Measurements from ENCODE around the gene DCDC2B. TPM values are rescaled to one million over a fixed set of nuclear protein-coding genes. Genes with fewer than 3 reads are reported as not detected.

The DCDC2B gene
- total RNA-seq: not detected in 2 replicates

DNA sequence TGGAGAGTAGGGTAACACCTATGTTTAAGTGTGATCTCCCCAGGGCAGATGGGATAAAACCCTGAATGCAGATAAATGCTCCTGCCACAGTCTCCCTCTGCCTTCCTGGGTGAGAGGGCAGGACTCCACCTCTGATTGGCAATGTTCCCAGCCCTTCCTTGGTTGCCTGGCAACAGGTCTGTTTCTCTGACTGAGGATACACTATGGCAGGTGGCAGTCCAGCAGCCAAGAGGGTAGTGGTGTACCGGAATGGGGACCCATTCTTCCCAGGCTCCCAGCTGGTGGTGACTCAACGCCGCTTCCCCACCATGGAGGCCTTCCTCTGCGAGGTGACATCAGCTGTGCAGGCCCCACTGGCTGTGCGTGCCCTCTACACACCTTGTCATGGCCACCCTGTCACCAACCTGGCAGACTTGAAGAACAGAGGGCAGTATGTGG lies at the start of gene DCDC2B:
Gene DCDC2B, plus strand, starts transcription at position 199 of the 438 bp plus-strand sequence. Its CDS starts 5 bp downstream, at position 204.

DNA sequence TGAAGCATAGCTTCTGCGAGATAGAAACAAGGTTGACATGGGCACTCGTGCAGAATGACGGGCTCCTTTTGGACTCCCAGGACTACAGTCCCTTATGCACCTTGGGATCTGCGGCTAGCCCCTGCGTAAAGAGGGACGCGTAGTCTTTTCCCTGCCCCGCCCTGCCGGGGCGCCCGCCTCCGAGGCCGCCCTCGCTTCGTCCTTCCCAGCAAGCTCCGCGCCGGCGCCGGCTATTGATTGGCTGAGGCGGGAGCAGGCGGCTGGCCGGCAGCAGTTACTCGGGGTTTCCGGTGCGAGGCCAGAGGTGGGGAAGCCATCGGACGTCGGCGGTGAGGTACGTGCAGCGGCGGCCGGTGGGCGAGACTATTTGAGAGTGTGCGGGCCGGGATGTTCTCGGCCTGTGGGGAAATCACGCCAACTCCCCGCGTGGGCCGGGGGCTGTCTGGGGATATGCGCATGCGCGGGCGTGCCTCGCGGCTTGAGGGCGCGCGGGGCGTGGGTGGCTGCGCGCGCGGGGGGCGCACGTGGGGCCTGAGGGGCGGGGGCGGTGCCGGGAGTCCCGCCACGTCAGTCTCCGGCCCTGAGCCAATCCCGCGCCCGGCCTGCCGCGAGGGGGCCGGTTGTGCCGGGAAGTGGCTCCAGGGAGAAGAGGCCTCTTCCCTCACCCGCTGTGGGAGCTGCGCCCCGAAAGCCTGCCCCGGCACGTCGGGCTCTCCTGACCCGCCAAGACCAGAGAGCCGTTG lies 29.3 kb upstream of the DCDC2B start, which contains the start of gene TXLNA:
Gene TXLNA, plus strand, starts transcription at position 233 of the 743 bp plus-strand sequence. CDS start 671 bp downstream, outside the sequence.

DNA sequence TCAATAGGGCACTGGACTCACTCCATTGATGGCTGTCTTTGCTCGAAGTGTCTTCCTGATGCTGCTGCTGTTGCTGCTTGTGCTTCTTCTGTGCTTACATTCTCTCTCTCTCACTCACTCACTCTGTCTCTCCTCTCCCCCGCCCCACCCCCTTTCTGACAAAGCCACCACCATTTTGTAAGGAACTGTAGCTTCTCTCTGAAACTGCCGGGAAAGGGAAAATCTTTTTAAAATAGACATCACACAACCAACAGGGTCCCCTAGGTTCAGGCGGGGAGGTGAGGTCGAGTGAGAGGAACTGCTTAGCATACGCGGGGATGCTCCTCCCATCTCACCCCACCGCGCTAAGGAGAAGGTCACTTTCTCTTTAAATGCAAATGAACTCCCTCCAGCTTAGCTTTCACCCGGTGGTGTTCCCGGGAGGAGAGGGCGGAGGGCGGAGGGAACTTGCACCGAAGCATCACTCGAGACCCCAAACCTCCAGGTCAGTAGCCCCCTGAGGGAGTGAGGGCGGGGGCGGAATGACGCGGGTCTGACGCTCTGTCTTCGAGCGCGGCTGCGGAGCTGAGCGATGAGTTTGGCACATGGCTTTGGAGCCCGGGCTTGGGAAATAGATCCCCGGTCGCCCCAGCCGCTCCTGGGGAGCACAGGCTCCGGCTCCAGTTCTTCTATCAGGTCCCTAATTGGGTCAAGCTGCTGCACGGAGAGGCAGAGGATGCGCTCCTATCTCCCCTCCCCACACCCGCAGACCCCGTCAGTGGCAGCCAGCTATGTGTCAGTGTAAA lies 8.5 kb upstream of the DCDC2B start, which contains the start of gene CCDC28B:
Gene CCDC28B, plus strand, starts transcription at position 370 of the 785 bp plus-strand sequence. CDS start 1,341 bp downstream, outside the sequence.

DNA sequence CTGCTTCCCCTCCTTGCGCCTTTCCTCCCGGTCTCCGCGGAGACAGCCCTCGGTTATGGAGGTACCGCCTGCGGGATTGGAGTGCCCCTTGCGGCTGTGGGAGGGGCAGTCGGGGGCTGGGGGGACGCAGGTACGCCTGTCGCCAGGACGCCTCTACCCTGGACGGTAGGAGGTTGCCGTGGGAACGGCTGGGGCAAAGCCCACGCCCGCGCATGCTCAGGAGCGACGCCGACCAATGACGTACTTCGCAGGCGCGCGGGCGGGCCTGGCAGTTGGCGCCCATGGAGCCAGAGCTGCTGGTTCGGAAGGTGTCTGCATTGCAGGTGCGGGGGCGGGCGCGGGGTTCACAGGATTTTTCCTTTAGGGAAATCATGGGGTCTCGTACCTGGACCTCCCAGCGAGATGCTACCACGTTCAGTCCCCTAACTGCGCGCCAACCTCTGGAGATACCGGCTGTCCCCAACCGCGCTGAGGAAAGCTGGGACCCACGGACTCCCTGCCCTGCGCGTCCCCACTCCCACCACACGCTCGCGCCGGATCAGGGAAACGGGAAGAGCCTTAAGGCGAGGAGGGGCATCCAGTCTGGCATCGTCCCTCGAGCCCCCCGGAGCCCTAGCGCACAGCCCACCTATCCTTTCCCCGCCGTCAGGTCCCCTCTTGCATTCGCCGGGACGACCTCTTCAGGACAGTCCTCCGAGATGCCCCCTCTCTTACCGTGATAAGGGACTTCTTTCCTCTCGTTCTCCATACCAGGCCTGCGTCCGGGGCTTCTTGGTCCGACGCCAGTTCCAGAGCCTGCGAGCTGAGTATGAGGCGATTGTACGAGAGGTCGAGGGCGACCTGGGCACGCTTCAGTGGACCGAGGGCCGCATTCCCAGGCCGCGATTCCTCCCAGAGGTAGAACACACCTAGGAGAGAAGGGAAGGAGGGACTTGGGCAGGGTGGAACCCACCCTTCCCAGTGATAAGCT lies 3.2 kb upstream of the DCDC2B start, which contains the start of gene IQCC:
Gene IQCC, plus strand, starts transcription at position 271 of the 970 bp plus-strand sequence. Its CDS starts 11 bp downstream, at position 282.

DNA sequence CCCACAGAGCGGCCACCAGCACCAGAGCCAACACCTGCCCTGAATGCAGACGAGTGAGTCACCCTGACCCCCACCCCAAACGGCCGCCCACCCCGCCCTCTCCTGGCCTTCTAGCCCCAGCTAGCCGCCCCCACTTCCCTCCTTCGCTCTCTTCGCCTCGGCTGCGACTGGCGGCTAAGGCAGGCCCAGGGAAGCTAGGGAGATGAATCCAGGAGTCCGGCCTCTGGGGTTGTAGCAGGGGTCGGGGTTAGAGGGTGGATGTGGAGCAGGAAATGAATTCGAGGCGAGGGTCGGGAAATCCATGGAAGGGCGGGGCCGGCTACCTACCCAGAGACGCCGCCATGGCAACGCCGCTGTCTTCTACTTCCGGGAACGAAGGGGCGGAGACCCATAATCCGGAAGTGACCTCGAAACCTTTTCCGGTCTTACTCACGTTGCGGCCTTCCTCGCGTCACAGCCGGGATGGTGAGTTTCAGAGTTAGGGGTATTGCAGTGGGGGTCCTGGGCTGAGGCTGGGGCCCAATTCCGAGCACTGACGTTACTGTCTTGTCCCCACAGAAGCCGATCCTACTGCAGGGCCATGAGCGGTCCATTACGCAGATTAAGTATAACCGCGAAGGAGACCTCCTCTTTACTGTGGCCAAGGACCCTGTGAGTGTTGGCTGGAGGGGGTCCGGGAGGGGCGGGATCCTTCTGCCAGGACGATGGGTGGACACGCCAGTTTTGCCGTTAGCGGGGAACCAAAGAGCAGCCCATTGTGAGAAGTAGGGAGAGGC lies 13.3 kb downstream of the DCDC2B start, which contains the start of the genes EIF3I and TMEM234:
Gene EIF3I, plus strand, starts transcription at position 428 of the 776 bp plus-strand sequence. Its CDS starts 35 bp downstream, at position 463.
Gene TMEM234, minus strand, starts transcription at position 374 of the 776 bp plus-strand sequence. Its CDS starts 31 bp downstream, at position 343.

DNA sequence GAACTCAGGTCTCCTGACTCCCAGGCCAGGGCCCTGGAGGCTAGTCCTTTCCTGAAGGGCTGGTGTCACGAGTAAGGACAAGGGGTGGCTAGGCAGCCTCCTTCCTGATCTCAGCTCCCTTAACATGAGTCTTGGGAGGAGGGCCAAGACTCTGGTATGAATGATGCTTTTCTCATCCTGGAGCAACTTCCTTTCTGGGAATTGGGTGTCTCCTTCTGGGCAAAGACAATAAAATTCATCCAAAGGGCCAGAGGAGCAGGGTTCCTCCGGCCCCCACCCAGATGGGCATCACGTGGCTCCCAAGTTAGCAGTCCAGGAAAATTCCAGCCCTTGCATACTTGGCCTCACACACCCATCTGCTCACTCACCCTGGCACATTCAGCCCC lies 38.0 kb downstream of the DCDC2B start, which contains the start of gene FAM167B:
Gene FAM167B, plus strand, starts transcription at position 335 of the 386 bp plus-strand sequence. CDS start 200 bp downstream, outside the sequence.

DNA sequence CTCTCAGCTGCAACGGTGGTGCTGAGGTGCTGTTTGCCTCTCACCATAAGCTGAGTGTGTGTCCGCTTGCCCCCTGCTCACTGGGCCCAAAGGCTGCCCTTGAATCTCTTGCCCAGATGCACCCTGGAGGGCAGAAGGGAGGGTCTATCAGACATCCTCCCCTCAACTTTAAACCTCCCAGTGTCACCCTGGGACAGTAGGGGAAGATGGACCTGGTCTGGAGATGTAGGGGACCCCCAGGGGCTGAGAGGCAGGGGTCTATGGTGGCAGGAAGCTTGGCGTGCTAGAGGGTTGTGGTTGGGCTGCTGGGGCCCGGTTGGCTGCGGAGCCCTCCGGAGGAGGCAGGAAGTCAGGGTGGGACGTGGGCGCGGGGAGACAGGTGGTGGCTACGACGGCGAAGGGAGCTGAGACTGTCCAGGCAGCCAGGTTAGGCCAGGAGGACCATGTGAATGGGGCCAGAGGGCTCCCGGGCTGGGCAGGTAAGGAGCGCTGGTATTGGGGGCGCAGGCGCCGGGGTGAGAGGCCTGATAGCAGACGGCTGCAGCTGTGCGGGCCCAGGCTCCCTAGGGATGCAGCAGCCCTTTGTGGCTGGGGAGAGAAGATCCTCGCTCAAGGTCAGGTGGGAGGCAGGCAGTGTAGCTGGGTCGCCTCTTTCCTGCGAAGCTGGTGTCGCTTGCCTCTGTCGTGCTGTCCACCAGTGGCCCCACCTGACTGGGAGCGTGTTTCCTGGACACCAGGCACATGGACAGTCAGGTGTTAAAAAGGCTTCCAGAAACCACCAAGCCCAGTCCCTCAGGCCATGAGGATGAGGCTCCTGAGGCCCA lies 42.2 kb downstream of the DCDC2B start, which contains the start of gene LCK:
Gene LCK, plus strand, starts transcription at position 373 of the 824 bp plus-strand sequence. CDS start 23,065 bp downstream, outside the sequence.

Other genes with a start within 250 kb of the DCDC2B start
- 40.5 and 40.9 TPM in 2 replicates for gene KHDRBS1, start 195.2 kb upstream of the DCDC2B start, total RNA-seq
- gene TMEM39B, start 136.2 kb upstream of the DCDC2B start, total RNA-seq: 3.6 and 5.5 TPM in 2 replicates
- gene KPNA6, start 101.0 kb upstream of the DCDC2B start, total RNA-seq: 32.6 and 33.3 TPM in 2 replicates
- gene TXLNA, start 29.4 kb upstream of the DCDC2B start, total RNA-seq: 58.0 and 63.5 TPM in 2 replicates
- 12.3 and 21.6 TPM in 2 replicates for gene CCDC28B, start 8.5 kb upstream of the DCDC2B start, total RNA-seq
- 0.12 and 0.94 TPM in 2 replicates for gene IQCC, start 3.4 kb upstream of the DCDC2B start, total RNA-seq
- 8.2 and 16.6 TPM in 2 replicates for gene TMEM234, start 13.3 kb downstream of the DCDC2B start, total RNA-seq
- gene EIF3I, start 13.3 kb downstream of the DCDC2B start, total RNA-seq: 243 and 249 TPM in 2 replicates
- gene FAM167B, start 38.1 kb downstream of the DCDC2B start, total RNA-seq: 0.68 and 6.1 TPM in 2 replicates
- gene LCK, start 42.2 kb downstream of the DCDC2B start, total RNA-seq: not detected in 2 replicates
- 49.2 and 59.0 TPM in 2 replicates for gene HDAC1, start 83.0 kb downstream of the DCDC2B start, total RNA-seq
- gene MARCKSL1, start 127.1 kb downstream of the DCDC2B start, total RNA-seq: 169 and 485 TPM in 2 replicates
- gene FAM229A, start 153.4 kb downstream of the DCDC2B start, total RNA-seq: 4.9 and 7.4 TPM in 2 replicates
- 0.70 TPM in 1 of 2 replicates, not detected in the other for gene TSSK3, start 153.4 kb downstream of the DCDC2B start, total RNA-seq
- gene BSDC1, start 185.4 kb downstream of the DCDC2B start, total RNA-seq: 44.1 and 104 TPM in 2 replicates